Karpas-422 (cell line): Measurements from ENCODE around the gene GKN2. TPM values are rescaled to one million over a fixed set of nuclear protein-coding genes. Genes with fewer than 3 reads are reported as not detected.

Experiments
- DNase-seq: peaks from one replicate; pipeline ENCODE4 v3.0.0-alpha.2; 2015
- H2AFZ ChIP-seq: fragments of 200-600 bp; sonication (generic); 2 replicates; pipeline ENCODE4 v1.6.1; 2014; ENCODE audit warnings: antibody characterized with exemption, low read length, mixed read lengths
- H3K27ac ChIP-seq: fragments of 200-600 bp; sonication (generic); 2 replicates; pipeline ENCODE4 v1.5.1; 2014; ENCODE audit warnings: mild to moderate bottlenecking, low read length, moderate library complexity
- H3K27me3 ChIP-seq: fragments of 200-600 bp; sonication (generic); 2 replicates; pipeline ENCODE4 v1.6.1; 2014; ENCODE audit warnings: low read length, mixed read lengths
- H3K36me3 ChIP-seq: fragments of 200-600 bp; sonication (generic); 2 replicates; pipeline ENCODE4 v1.6.1; 2014; ENCODE audit warnings: low read length, mixed read lengths; ENCODE audit not compliant: insufficient read depth
- H3K4me1 ChIP-seq: fragments of 200-600 bp; sonication (generic); 2 replicates; pipeline ENCODE4 v1.6.1; 2014; ENCODE audit warnings: mild to moderate bottlenecking, low read length, mixed read lengths
- H3K4me2 ChIP-seq: fragments of 200-600 bp; sonication (generic); 2 replicates; pipeline ENCODE4 v1.6.1; 2014; ENCODE audit warnings: low read length, low read depth, mild to moderate bottlenecking; ENCODE audit not compliant: poor library complexity, severe bottlenecking
- H3K4me3 ChIP-seq: fragments of 200-600 bp; sonication (generic); 2 replicates; pipeline ENCODE4 v1.5.1; 2014; ENCODE audit warnings: mild to moderate bottlenecking, antibody characterized with exemption, low read length, mixed read lengths
- H3K79me2 ChIP-seq: fragments of 200-600 bp; sonication (generic); 2 replicates; pipeline ENCODE4 v1.6.1; 2014; ENCODE audit warnings: mild to moderate bottlenecking, low read length, mixed read lengths
- H3K9ac ChIP-seq: fragments of 200-600 bp; sonication (generic); 2 replicates; pipeline ENCODE4 v1.6.0; 2014; ENCODE audit warnings: low read length
- H3K9me2 ChIP-seq: fragments of 200-600 bp; sonication (generic), shearing (Covaris generic); replicated peaks from 2 replicates; pipeline ENCODE4 v1.6.0; 2014; ENCODE audit warnings: mild to moderate bottlenecking, low read length, moderate library complexity; ENCODE audit not compliant: insufficient read depth
- H3K9me3 ChIP-seq: fragments of 300-700, 200-600 bp; sonication (generic); 2 replicates; pipeline ENCODE4 v1.6.1; 2014; ENCODE audit warnings: low read length, mixed read lengths
- H4K20me1 ChIP-seq: fragments of 200-600 bp; sonication (generic); 2 replicates; pipeline ENCODE4 v1.6.1; 2014; ENCODE audit warnings: mild to moderate bottlenecking, antibody characterized with exemption, low read length, low read depth; ENCODE audit not compliant: insufficient read depth
- total RNA-seq: library from RNA; depleted of rRNA; stranded (reverse); fragments of >200 nt; shearing (Covaris generic); gene quantifications from 2 replicates; pipeline ENCODE4 v1.2.3, GENCODE V29; 2014; ENCODE audit warnings: low replicate concordance; rRNA removed

The GKN2 gene
- not detected in 2 replicates for total RNA-seq

GRCh38 chr2:68952887-68953521 is at the start of gene GKN2:
Gene GKN2 (minus strand): TSS chr2:68952893. CDS start chr2:68952861, 32 bp downstream.
- DNase-seq: no peak
- Histone ChIP-seq H3K4me2 (no peak within 1 kb of the TSS), H3K79me2 (no peaks in the 10 kb centered on the region), H3K4me3 (no peak within 1 kb of the TSS), H3K36me3 (no peaks in the 10 kb centered on the region), H2AFZ (no peak within 1 kb of the TSS), H3K9me3 (no peaks in the 10 kb centered on the region), H4K20me1 (no peaks in the 10 kb centered on the region), H3K9ac (no peak within 1 kb of the TSS), H3K27ac (no peak within 1 kb of the TSS), H3K4me1 (no peaks in the 10 kb centered on the region), H3K9me2 (no peaks in the 10 kb centered on the region), H3K27me3 (no peaks in the 10 kb centered on the region)

- Histone ChIP-seq H3K4me1 (peaks cover 9% of the 10 kb centered on the region), H3K9me2 (no peaks in the 10 kb centered on the region), H3K27me3 (no peaks in the 10 kb centered on the region; the same call in 1 of the 2 replicates), H3K36me3 (no peaks in the 10 kb centered on the region), H3K27ac (no peak overlapping the region), H3K9ac (no peak overlapping the region), H4K20me1 (no peaks in the 10 kb centered on the region), H2AFZ (no peak overlapping the region), H3K4me3 (no peak overlapping the region), H3K79me2 (no peaks in the 10 kb centered on the region), H3K9me3 (no peaks in the 10 kb centered on the region), H3K4me2 (no peak overlapping the region)
- no peak for DNase-seq
Observed at GRCh38 chr2:69001879-69002278, 49.2 kb upstream of the GKN2 start.

- Histone ChIP-seq H3K79me2 (no peaks in the 10 kb centered on the region), H3K36me3 (no peaks in the 10 kb centered on the region), H3K9me2 (no peaks in the 10 kb centered on the region), H3K27me3 (no peaks in the 10 kb centered on the region; the same call in 1 of the 2 replicates), H3K9ac (no peak overlapping the region), H3K4me2 (no peak overlapping the region), H4K20me1 (no peaks in the 10 kb centered on the region), H2AFZ (no peak overlapping the region), H3K4me3 (no peak overlapping the region), H3K27ac (no peak overlapping the region), H3K9me3 (no peaks in the 10 kb centered on the region), H3K4me1 (peaks cover 3% of the 10 kb centered on the region; the same call in 1 of the 2 replicates)
- no peak for DNase-seq
Observed at GRCh38 chr2:68997401-68997800, 44.7 kb upstream of the GKN2 start.

GRCh38 chr2:68995916-68996315 is 43.2 kb upstream of the GKN2 start:
- no peak overlapping the region for H3K4me2 ChIP-seq
- H3K9ac ChIP-seq: no peak overlapping the region
- H3K27me3 ChIP-seq: no peaks in the 10 kb centered on the region; the same call in 1 of the 2 replicates
- H2AFZ ChIP-seq: no peak overlapping the region
- no peak for DNase-seq
- no peak overlapping the region for H3K27ac ChIP-seq
- H3K36me3 ChIP-seq: no peaks in the 10 kb centered on the region
- H3K79me2 ChIP-seq: no peaks in the 10 kb centered on the region
- H3K4me1 ChIP-seq: peaks cover 3% of the 10 kb centered on the region; the same call in 1 of the 2 replicates
- H4K20me1 ChIP-seq: no peaks in the 10 kb centered on the region
- no peaks in the 10 kb centered on the region for H3K9me2 ChIP-seq
- no peaks in the 10 kb centered on the region for H3K9me3 ChIP-seq
- H3K4me3 ChIP-seq: no peak overlapping the region

- DNase-seq: no peak
- Histone ChIP-seq H4K20me1 (no peaks in the 10 kb centered on the region), H3K79me2 (no peaks in the 10 kb centered on the region), H3K27me3 (no peaks in the 10 kb centered on the region; the same call in 1 of the 2 replicates), H3K9ac (no peak overlapping the region), H3K4me3 (no peak overlapping the region), H3K9me2 (no peaks in the 10 kb centered on the region), H3K9me3 (no peaks in the 10 kb centered on the region), H2AFZ (no peak overlapping the region), H3K4me2 (no peak overlapping the region), H3K27ac (no peak overlapping the region), H3K4me1 (no peaks in the 10 kb centered on the region), H3K36me3 (no peaks in the 10 kb centered on the region)
Observed at GRCh38 chr2:68994864-68995263, 42.2 kb upstream of the GKN2 start.

GRCh38 chr2:68993660-68994059 is 41.0 kb upstream of the GKN2 start:
- Histone ChIP-seq H3K27ac (no peak overlapping the region), H4K20me1 (no peaks in the 10 kb centered on the region), H3K4me1 (no peaks in the 10 kb centered on the region), H3K4me2 (no peak overlapping the region), H3K9me3 (no peaks in the 10 kb centered on the region), H3K9me2 (no peaks in the 10 kb centered on the region), H3K36me3 (no peaks in the 10 kb centered on the region), H3K4me3 (no peak overlapping the region), H3K79me2 (no peaks in the 10 kb centered on the region), H3K27me3 (no peaks in the 10 kb centered on the region), H3K9ac (no peak overlapping the region), H2AFZ (no peak overlapping the region)
- no peak for DNase-seq

GRCh38 chr2:68992933-68993332 is 40.2 kb upstream of the GKN2 start:
- Histone ChIP-seq H3K79me2 (no peaks in the 10 kb centered on the region), H3K9me3 (no peaks in the 10 kb centered on the region), H4K20me1 (no peaks in the 10 kb centered on the region)

GRCh38 chr2:68992341-68992740 is 39.6 kb upstream of the GKN2 start:
- Histone ChIP-seq H3K36me3 (no peaks in the 10 kb centered on the region), H4K20me1 (no peaks in the 10 kb centered on the region), H3K4me2 (no peak overlapping the region), H3K9me3 (no peaks in the 10 kb centered on the region), H3K9ac (no peak overlapping the region), H3K4me3 (no peak overlapping the region), H3K4me1 (no peaks in the 10 kb centered on the region), H3K9me2 (no peaks in the 10 kb centered on the region), H3K79me2 (no peaks in the 10 kb centered on the region), H3K27me3 (no peaks in the 10 kb centered on the region), H3K27ac (no peak overlapping the region), H2AFZ (no peak overlapping the region)
- no peak for DNase-seq

More at GRCh38 chr2:68992933-68993332, 40.2 kb upstream of the GKN2 start:
- no peaks in the 10 kb centered on the region for H3K4me1 ChIP-seq
- H2AFZ ChIP-seq: no peak overlapping the region
- H3K36me3 ChIP-seq: no peaks in the 10 kb centered on the region
- no peaks in the 10 kb centered on the region for H3K9me2 ChIP-seq
- H3K27ac ChIP-seq: no peak overlapping the region
- no peak overlapping the region for H3K4me3 ChIP-seq
- H3K27me3 ChIP-seq: no peaks in the 10 kb centered on the region
- DNase-seq: no peak
- no peak overlapping the region for H3K4me2 ChIP-seq
- H3K9ac ChIP-seq: no peak overlapping the region
